Activated CD4-positive, alpha-beta memory T cell treated with anti-CD3 and anti-CD28 coated beads for 36 hours (primary cell): ENCODE data around the gene IL6R. TPM values are rescaled to one million over a fixed set of nuclear protein-coding genes. Genes with fewer than 3 reads are reported as not detected.

Experiments
- CTCF ChIA-PET: fragments of 350-600 bp; sonication (Branson Sonifier 250); formaldehyde crosslinking; loops from one replicate; lab custom pipeline; 2021; ENCODE audit warnings: antibody characterized with exemption, inconsistent platforms; lab: Charles Lee
- POLR2A ChIA-PET: fragments of 350-600 bp; sonication (Branson Sonifier 250); formaldehyde crosslinking; loops from one replicate; lab custom pipeline; 2021; ENCODE audit warnings: antibody characterized with exemption; lab: Charles Lee
- DNase-seq: peaks from one replicate; pipeline ENCODE4 v3.0.0-alpha.2; 2020
- H3K27ac Mint-ChIP-seq: one replicate; pipeline ENCODE4 v1.8.0; 2021; ENCODE audit warnings: mixed read lengths
- H3K27me3 Mint-ChIP-seq: one replicate; pipeline ENCODE4 v1.8.0; 2021; ENCODE audit warnings: mixed read lengths
- H3K36me3 Mint-ChIP-seq: one replicate; pipeline ENCODE4 v1.8.0; 2021; ENCODE audit warnings: mixed read lengths
- H3K4me1 Mint-ChIP-seq: one replicate; pipeline ENCODE4 v1.8.0; 2021; ENCODE audit warnings: low read depth, mixed read lengths
- H3K4me3 Mint-ChIP-seq: one replicate; pipeline ENCODE4 v1.8.0; 2021; ENCODE audit warnings: mild to moderate bottlenecking, mixed read lengths
- H3K9me3 Mint-ChIP-seq: one replicate; pipeline ENCODE4 v1.8.0; 2021; ENCODE audit warnings: mixed read lengths
- intact Hi-C: fragments of 100-400 bp; cut with micrococcal nuclease; formaldehyde crosslinking; loops from one replicate; pipeline ENCODE4 v1.15.1; 2023
- total RNA-seq, 2 experiments: library from RNA; stranded (reverse); gene quantifications; one replicate each; pipeline ENCODE4 v1.2.3, GENCODE V29; 2021

Gene IL6R
- total RNA-seq, 2 experiments from 2014 or later = 30.2 to 30.5 TPM

DNA sequence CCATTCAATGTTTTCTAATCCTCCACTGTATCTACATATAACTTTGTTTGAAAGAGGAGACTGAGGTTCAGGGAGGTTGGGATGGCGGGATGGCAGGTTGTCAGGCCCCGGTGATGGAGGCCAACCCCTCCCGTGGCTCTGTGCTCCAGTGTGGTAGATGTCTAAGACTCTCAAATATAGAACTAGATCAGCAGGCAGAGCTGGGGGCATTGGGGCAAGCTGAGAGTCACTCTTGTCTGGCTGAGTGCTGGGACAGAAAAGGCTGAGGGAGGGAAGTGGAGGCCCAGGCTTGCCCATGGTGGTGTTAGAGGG lies 1.7 kb downstream of the IL6R start:
- H3K36me3 Mint-ChIP-seq = peaks cover 3% of the 10 kb centered on the region
- no peaks in the 10 kb centered on the region for H3K27me3 Mint-ChIP-seq
- no peaks in the 10 kb centered on the region for H3K9me3 Mint-ChIP-seq
- H3K4me1 Mint-ChIP-seq = peaks cover 87% of the 10 kb centered on the region
- ChIA-PET POLR2A (interaction anchor here (0.8 to 4.5 kb wide), 9 partner anchors 8 to 61 kb away, joined by 3 to 25 read pairs (median 5); no protein-coding TSS in a partner anchor), CTCF (interaction anchor here (0.6 to 2.7 kb wide), 15 partner anchors 8 to 139 kb away, joined by 3 to 17 read pairs (median 5); no protein-coding TSS in a partner anchor)
- peak overlapping the region; percentile 92 for H3K4me3 Mint-ChIP-seq
- intact Hi-C loops = loop anchor here (1.0 to 5.0 kb wide), 7 partner anchors 13 to 200 kb away; partner anchors contain the start of genes ADAR and UBE2Q1
- DNase-seq = no peak
- H3K27ac Mint-ChIP-seq = peak overlapping the region; percentile 93

- ChIA-PET CTCF (interaction anchor here (0.6 to 2.7 kb wide), 16 partner anchors 7 to 138 kb away, joined by 3 to 17 read pairs (median 5); no protein-coding TSS in a partner anchor), POLR2A (interaction anchor here (0.8 to 4.5 kb wide), 10 partner anchors 7 to 60 kb away, joined by 3 to 25 read pairs (median 8); no protein-coding TSS in a partner anchor)
- peak; percentile 80 for DNase-seq
- intact Hi-C loops = loop anchor here (1.0 to 5.0 kb wide), 7 partner anchors 13 to 200 kb away; partner anchors contain the start of genes ADAR and UBE2Q1
- peak overlapping the region; percentile 92 for H3K4me3 Mint-ChIP-seq
- no peaks in the 10 kb centered on the region for H3K9me3 Mint-ChIP-seq
- H3K27me3 Mint-ChIP-seq = no peaks in the 10 kb centered on the region
- H3K36me3 Mint-ChIP-seq = peaks cover 3% of the 10 kb centered on the region
- peaks cover 82% of the 10 kb centered on the region for H3K4me1 Mint-ChIP-seq
- H3K27ac Mint-ChIP-seq = peak overlapping the region; percentile 93
These were observed 2.3 kb downstream of the IL6R start for GRCh38 chr1:154407198-154408091.

- no peak for DNase-seq
- CTCF ChIA-PET = interaction anchor here (0.9 to 1.9 kb wide), 6 partner anchors 10 to 73 kb away, joined by 3 to 14 read pairs (median 4); no protein-coding TSS in a partner anchor
- no peaks in the 10 kb centered on the region for H3K9me3 Mint-ChIP-seq
- H3K27ac Mint-ChIP-seq = peak overlapping the region; percentile 93
- peaks cover 78% of the 10 kb centered on the region for H3K4me1 Mint-ChIP-seq
- H3K27me3 Mint-ChIP-seq = no peaks in the 10 kb centered on the region
- peaks cover 3% of the 10 kb centered on the region for H3K36me3 Mint-ChIP-seq
- intact Hi-C loops = loop anchor here (5.0 kb wide), 1 partner anchor 199 kb away; the partner anchor contains the start of gene ADAR
- POLR2A ChIA-PET = interaction anchor here (0.9 to 4.5 kb wide), 8 partner anchors 10 to 57 kb away, joined by 3 to 25 read pairs (median 8); no protein-coding TSS in a partner anchor
- H3K4me3 Mint-ChIP-seq = peak overlapping the region; percentile 92
These were observed 3.1 kb downstream of the IL6R start for GRCh38 chr1:154408174-154408777.

DNA sequence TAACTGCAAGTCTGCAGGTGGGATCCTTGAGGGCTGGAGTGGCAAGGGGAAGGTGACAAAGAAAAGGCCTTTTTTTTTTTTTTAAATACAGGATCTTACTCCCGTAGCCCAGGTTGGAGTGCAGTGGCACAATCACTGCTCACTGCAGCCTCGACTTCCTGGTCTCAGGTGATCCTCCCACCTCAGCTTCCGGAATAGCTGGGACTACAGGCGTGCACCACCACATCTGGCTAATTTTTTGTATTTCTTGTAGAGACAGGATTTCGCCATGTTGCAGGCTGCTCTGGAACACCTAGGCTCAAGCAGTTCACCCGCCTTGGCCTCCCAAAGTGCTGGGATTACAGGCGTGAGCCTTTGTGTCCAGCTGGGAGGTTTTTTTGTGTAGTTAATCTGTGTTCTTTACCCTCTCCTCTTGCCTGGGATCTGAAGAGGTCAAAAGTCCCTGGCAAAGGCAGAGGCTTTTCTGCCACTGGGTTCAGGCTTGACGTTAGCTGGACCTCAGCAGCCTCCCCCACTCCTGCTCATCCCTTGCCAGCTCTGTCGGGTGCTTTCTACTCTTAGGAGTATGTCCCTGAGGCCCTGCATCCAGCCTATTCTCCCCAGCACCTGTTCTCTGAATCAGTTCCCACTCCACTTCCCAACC lies 5.2 kb downstream of the IL6R start:
- H3K27ac Mint-ChIP-seq = peak overlapping the region; percentile 93
- POLR2A ChIA-PET = interaction anchor here (0.8 to 4.5 kb wide), 6 partner anchors 21 to 253 kb away, joined by 3 to 25 read pairs (median 5); no protein-coding TSS in a partner anchor
- intact Hi-C loops = no loop called here
- peaks cover 3% of the 10 kb centered on the region for H3K36me3 Mint-ChIP-seq
- peak; percentile 52 for DNase-seq
- CTCF ChIA-PET = interaction anchor here (0.6 to 1.3 kb wide), 3 partner anchors 56 to 641 kb away, joined by 3 to 6 read pairs (median 3); no protein-coding TSS in a partner anchor
- peaks cover 76% of the 10 kb centered on the region for H3K4me1 Mint-ChIP-seq
- H3K27me3 Mint-ChIP-seq = no peaks in the 10 kb centered on the region
- H3K4me3 Mint-ChIP-seq = peak overlapping the region; percentile 24
- no peaks in the 10 kb centered on the region for H3K9me3 Mint-ChIP-seq

DNA sequence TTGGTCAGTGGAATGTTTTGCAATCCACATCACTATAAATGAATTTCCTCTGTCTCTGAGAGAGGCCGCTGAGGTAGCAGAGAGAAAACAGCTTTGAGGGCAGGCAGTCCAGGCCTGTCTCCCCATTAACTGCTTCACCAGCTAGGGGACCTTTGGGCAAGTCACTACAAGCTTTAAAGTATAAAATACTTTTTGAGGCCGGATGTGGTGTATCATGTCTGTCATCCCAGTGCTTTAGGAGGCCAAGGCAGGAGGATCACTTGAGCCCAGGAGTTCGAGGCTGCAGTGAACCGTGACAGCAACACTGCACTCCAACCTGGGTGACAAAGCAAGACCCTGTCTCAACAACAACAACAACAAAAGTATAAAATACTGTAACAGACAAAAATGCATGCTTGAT lies 6.4 kb downstream of the IL6R start:
- no peaks in the 10 kb centered on the region for H3K27me3 Mint-ChIP-seq
- H3K4me3 Mint-ChIP-seq = peak overlapping the region; percentile 23
- peak overlapping the region; percentile 93 for H3K27ac Mint-ChIP-seq
- peaks cover 3% of the 10 kb centered on the region for H3K36me3 Mint-ChIP-seq
- no peaks in the 10 kb centered on the region for H3K9me3 Mint-ChIP-seq
- H3K4me1 Mint-ChIP-seq = peaks cover 81% of the 10 kb centered on the region
- ChIA-PET CTCF (interaction anchor here (1.0 kb wide), 1 partner anchor 19 kb away, joined by 3 read pairs; no protein-coding TSS in a partner anchor), POLR2A (interaction anchor here (0.6 to 2.7 kb wide), 4 partner anchors 8 to 345 kb away, joined by 3 to 6 read pairs (median 4); no protein-coding TSS in a partner anchor)
- DNase-seq = no peak
- intact Hi-C loops = no loop called here

- no peaks in the 10 kb centered on the region for H3K9me3 Mint-ChIP-seq
- no peaks in the 10 kb centered on the region for H3K27me3 Mint-ChIP-seq
- H3K4me1 Mint-ChIP-seq = peaks cover 78% of the 10 kb centered on the region
- no peak for DNase-seq
- ChIA-PET CTCF (interaction anchor here (0.6 to 1.7 kb wide), 3 partner anchors 11 to 84 kb away, joined by 3 to 5 read pairs (median 3); no protein-coding TSS in a partner anchor), POLR2A (no interaction called here)
- H3K27ac Mint-ChIP-seq = peak overlapping the region; percentile 69
- peaks cover 2% of the 10 kb centered on the region for H3K36me3 Mint-ChIP-seq
- H3K4me3 Mint-ChIP-seq = no peak overlapping the region
- intact Hi-C loops = no loop called here
These were observed 8.1 kb downstream of the IL6R start for GRCh38 chr1:154413177-154413783.

DNA sequence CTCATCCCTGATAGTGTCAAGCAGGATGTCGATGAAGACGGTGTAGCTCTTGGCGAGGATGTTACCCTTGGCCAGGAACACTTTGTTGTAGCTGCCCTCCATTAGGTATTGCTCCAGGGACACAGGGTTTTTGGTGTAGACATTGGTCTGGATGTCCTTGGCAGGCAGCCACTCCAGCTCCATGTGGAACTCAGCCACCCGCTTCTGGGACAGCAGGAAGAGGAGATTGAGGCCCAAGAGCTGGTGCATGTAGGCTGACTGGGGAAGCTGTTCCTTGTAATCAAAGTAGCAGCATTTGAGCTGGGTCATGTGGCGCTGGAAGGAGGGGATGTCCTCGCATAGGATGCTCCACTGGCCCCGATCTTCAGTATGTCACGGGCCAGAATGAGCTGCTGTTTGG lies 9.5 kb downstream of the IL6R start:
- H3K4me1 Mint-ChIP-seq = peaks cover 78% of the 10 kb centered on the region
- peak overlapping the region; percentile 61 for H3K27ac Mint-ChIP-seq
- ChIA-PET CTCF (interaction anchor here (0.7 to 1.7 kb wide), 5 partner anchors 8 to 80 kb away, joined by 3 to 6 read pairs (median 3); no protein-coding TSS in a partner anchor), POLR2A (interaction anchor here (1.1 to 1.6 kb wide), 2 partner anchors 8 to 17 kb away, joined by 5 to 6 read pairs; no protein-coding TSS in a partner anchor)
- no peaks in the 10 kb centered on the region for H3K27me3 Mint-ChIP-seq
- intact Hi-C loops = no loop called here
- H3K4me3 Mint-ChIP-seq = no peak overlapping the region
- H3K9me3 Mint-ChIP-seq = no peaks in the 10 kb centered on the region
- H3K36me3 Mint-ChIP-seq = peaks cover 2% of the 10 kb centered on the region
- no peak for DNase-seq

- H3K4me3 Mint-ChIP-seq = no peak overlapping the region
- POLR2A ChIA-PET = interaction anchor here (0.6 kb wide), 2 partner anchors 32 to 46 kb away, joined by 3 read pairs; no protein-coding TSS in a partner anchor
These were observed 11.6 kb downstream of the IL6R start for GRCh38 chr1:154416471-154417337.

DNA sequence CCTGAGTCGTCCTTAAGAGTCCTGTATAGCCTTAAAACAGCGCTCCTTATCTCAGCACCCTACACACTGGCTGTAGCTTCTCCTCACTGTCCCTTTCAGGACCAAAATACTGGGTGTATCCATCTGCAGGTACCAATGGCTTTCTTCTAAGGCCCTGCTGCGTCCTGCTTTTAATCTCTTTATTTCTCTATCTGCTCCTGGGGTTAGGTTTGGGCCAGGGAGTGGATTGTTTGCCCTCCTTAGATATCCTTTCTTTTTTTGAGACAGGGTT lies 12.1 kb downstream of the IL6R start:
- Mint-ChIP-seq H3K27ac (peak overlapping the region; percentile 68), H3K36me3 (no peaks in the 10 kb centered on the region), H3K9me3 (no peaks in the 10 kb centered on the region), H3K4me1 (peaks cover 81% of the 10 kb centered on the region), H3K27me3 (no peaks in the 10 kb centered on the region), H3K4me3 (no peak overlapping the region)
- POLR2A ChIA-PET = interaction anchor here (0.9 kb wide), 1 partner anchor 48 kb away, joined by 3 read pairs; no protein-coding TSS in a partner anchor
- DNase-seq = no peak
- intact Hi-C loops = no loop called here
- CTCF ChIA-PET = interaction anchor here (0.8 to 1.6 kb wide), 3 partner anchors 18 to 139 kb away, joined by 3 to 4 read pairs (median 3); no protein-coding TSS in a partner anchor

More at GRCh38 chr1:154416471-154417337, 11.6 kb downstream of the IL6R start:
- Mint-ChIP-seq H3K4me1 (peaks cover 78% of the 10 kb centered on the region), H3K27me3 (no peaks in the 10 kb centered on the region), H3K27ac (peak overlapping the region; percentile 68), H3K9me3 (no peaks in the 10 kb centered on the region), H3K36me3 (no peaks in the 10 kb centered on the region)
- CTCF ChIA-PET = interaction anchor here (1.0 to 1.6 kb wide), 3 partner anchors 10 to 64 kb away, joined by 3 to 5 read pairs (median 4); no protein-coding TSS in a partner anchor
- no peak for DNase-seq
- intact Hi-C loops = no loop called here
